Right ventricle myocardium inferior (tissue), 1 donor: ENCODE results near the gene DUSP16. TPM values are rescaled to one million over a fixed set of nuclear protein-coding genes. Genes with fewer than 3 reads are reported as not detected.

Experiments used
- ATAC-seq: fragments of 200-7000 bp; cut with Tn5 transposase; one replicate; pipeline ENCODE4 v1.9.1; 2020; ENCODE audit warnings: mild to moderate bottlenecking, moderate library complexity
- DNase-seq: peaks from one replicate; pipeline ENCODE4 v3.0.0; 2021; ENCODE audit errors: missing footprints
- intact Hi-C: fragments of 100-400 bp; cut with DNase I; formaldehyde crosslinking; loops from one replicate; pipeline ENCODE4 v1.11.0; 2022
- total RNA-seq: library from RNA; stranded (reverse); fragmentation: NEBNext Ultra II Directional; extraction: Animal tissue kit (Norgen Biotek cat#: 25700); gene quantifications from one replicate; pipeline ENCODE4 v1.2.1, GENCODE V29; 2021
- donor health status: DM: no; HTN: yes; CAD: no; lungs with severe emphysema.

DUSP16 gene
- total RNA-seq, 1 donor from 2014 or later, result 11.6 TPM

DNA sequence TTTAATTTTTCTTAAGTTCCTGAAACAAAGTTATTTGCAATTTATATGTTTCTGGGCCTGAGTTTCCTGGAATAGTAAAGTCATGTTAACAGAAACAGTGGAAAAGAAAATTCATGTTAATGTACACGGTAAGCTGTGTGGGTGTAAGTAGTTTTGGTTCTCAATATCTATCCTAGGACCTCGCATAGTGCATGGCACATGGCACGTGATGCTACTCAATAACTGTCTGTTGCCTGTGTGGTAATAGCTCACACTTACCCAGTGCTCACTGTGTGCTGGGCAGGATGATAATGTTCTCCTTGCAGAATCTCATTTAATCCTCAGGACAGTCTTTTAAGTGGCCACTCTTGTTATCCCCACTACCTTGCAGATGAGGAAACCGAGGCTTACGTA is 100.7 kb downstream of the DUSP16 start:
- ATAC-seq (no peak), DNase-seq (no peak)
- intact Hi-C loops, result no loop called here

GRCh38 chr12:12460935-12461922 is 101.4 kb downstream of the DUSP16 start:
- DNase-seq, result no peak
- no peak for ATAC-seq
- intact Hi-C loops, result no loop called here

DNA sequence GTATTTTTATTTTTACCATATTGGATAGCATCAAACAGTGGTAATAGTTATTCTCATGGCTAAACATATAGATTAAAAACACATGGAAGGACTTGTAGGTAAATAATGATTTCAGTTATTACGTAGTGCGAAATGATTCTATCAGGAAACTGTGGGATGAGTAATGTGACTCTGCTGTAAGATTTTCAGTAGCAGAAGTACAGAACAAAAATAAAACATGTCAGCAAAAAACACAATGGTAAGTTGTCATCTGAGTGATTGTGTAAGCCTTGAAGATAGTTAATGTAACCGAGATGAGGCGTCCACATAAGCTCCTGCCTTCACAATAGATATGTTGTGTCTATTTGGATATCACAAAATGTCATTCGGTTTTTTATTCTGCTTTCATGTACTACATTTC is 106.0 kb downstream of the DUSP16 start:
- DNase-seq, result no peak
- ATAC-seq, result no peak
- intact Hi-C loops, result no loop called here

- ATAC-seq (no peak), DNase-seq (no peak)
- intact Hi-C loops, result no loop called here
Observed at GRCh38 chr12:12454315-12454714, 108.3 kb downstream of the DUSP16 start.

- ATAC-seq, result no peak
- intact Hi-C loops, result no loop called here
- no peak for DNase-seq
Observed at GRCh38 chr12:12453635-12454034, 109.0 kb downstream of the DUSP16 start.

DNA sequence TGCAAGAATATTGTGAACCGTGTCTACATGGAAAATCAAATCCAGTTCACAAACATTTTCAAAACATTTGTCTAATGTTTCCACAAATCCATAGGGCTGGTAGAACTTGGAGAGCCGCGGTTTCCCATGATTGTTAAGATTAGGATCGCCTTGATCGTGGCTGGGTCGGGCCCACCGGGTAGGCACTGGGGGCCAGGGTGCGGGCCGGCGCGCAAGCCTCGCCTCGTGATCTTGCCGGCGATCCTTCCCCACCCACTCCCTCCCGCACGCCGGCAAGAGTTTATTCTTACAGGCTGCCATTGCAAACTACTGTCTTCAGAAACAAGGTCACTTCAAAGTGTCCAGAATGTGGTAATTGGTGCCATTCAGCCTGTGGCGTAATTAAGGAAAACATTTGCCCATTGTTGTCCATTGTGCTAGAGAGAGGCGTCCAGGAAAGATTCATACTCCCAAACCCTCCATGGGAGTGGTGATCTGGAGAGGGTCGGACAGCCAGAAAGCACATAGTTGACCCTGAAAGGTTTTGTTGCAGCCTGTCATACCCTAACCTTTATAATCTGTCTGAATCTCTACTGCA is 110.2 kb downstream of the DUSP16 start:
- DNase-seq (no peak), ATAC-seq (no peak)
- intact Hi-C loops, result no loop called here

DNA sequence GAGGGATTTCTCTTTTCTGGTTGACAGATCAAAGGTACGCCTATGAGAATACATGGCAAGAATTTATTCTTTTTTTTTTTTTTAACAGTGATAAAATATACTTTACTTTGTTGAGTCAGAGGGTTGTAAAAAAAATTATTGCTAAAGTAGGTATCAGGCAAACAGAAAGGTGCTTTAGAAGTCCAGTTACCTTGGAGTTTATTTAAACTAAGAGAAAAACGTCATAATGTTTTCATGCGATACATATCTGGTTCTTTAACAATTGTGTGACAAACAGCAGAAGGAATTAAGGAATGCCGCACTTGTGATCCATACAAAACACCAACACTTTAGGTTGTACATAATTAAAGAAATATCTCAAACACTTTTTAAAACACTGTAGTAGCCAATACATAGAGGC is 111.6 kb downstream of the DUSP16 start:
- ATAC-seq (no peak), DNase-seq (no peak)
- intact Hi-C loops, result no loop called here

DNA sequence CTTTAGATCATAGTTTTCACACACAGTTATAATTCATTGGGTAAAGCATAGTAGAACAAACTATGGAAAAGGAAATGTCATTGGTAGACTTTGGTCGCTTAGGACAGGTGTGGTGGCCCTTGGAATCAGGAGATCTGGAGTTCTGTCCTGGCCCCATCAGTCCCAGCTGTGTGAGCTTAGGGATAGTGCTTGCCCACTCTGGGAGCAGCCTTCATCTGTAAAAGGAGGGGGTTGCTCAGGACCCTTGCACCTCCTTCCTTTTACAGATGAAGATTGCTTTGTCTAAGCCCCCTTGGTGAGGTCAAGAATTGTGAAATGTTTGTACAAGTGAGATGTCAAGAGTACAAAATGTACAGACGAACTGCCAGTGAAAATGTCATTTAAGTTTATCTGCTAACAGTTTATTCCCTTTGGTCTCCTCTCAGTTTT is 112.6 kb downstream of the DUSP16 start:
- no peak for DNase-seq
- intact Hi-C loops, result no loop called here
- no peak for ATAC-seq

- no peak for ATAC-seq
- no peak for DNase-seq
- intact Hi-C loops, result no loop called here
Observed at GRCh38 chr12:12449533-12450025, 113.1 kb downstream of the DUSP16 start.

DNA sequence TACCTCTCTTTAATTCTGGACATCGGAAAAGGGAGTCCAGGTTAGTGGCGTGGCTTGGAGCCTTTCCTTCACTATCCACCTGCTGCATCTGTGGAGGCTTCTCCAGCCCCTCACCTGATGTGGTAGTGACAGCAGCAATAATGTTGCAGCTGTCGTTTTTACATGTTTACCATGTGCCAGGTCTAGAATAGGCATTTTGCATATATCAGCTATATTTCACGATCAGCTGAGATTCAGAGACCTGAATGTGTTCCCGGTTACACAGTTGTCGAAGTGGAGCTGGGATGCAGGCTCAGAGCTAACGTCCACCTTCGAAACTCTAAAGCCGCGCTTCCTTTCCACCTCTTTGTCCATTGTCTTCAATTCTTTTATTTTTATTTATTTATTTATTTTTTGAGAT is 114.8 kb downstream of the DUSP16 start:
- DNase-seq, result no peak
- intact Hi-C loops, result no loop called here
- ATAC-seq, result no peak

DNA sequence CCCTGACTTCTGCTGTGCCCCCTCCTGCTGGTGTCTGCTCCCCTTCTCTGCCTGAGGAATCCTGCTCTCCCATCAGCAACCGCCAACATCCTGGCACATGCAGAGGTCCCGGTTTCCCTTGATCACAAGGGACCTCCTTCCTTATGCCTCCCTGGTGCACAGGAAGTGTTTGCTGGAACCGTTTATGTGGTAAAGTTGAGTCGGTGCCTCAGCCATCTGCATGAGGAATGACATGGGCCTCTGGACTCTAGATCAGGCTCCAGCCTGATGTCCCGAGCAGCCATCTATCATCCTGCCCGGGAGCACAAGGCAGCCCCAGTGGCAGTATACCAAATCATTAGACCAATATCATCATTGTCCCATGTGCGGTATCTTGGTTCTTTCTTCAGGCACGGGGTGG is 115.4 kb downstream of the DUSP16 start:
- ATAC-seq (no peak), DNase-seq (no peak)
- intact Hi-C loops, result no loop called here

DNA sequence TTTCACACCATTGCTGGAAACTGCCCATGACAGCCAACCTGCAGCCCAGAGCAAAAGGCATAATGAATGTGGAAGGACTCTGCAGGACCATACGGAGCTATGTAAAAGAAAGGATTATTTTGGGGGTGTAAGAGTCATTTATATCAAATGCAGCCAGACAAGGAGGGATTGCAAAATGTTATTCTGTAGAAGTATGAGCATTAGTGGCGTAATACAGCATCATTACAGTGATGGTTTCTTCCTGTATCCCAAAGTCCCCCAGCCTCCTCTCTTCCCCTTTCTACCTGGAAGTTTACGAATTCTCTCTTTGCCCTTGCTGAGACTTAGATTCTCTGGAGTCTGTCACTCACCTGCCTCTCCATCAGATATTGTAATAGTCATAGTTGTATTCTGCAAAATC is 115.9 kb downstream of the DUSP16 start:
- intact Hi-C loops, result no loop called here
- DNase-seq, result no peak
- no peak for ATAC-seq

DNA sequence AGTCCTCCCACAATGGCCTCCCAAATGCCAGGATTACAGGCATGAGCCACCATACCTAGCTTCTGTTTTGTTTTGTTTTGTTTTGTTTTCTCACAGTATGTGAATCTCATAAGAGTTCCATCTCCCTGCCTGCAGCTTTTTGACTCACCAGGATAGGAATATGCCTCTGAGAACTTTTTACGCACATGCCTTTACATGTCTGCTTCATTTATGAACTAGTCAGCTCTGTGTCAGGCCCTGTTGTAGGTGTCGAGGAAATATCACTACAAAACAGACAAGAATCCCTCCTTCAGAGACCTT is 116.8 kb downstream of the DUSP16 start:
- ATAC-seq (no peak), DNase-seq (no peak)
- intact Hi-C loops, result no loop called here

DNA sequence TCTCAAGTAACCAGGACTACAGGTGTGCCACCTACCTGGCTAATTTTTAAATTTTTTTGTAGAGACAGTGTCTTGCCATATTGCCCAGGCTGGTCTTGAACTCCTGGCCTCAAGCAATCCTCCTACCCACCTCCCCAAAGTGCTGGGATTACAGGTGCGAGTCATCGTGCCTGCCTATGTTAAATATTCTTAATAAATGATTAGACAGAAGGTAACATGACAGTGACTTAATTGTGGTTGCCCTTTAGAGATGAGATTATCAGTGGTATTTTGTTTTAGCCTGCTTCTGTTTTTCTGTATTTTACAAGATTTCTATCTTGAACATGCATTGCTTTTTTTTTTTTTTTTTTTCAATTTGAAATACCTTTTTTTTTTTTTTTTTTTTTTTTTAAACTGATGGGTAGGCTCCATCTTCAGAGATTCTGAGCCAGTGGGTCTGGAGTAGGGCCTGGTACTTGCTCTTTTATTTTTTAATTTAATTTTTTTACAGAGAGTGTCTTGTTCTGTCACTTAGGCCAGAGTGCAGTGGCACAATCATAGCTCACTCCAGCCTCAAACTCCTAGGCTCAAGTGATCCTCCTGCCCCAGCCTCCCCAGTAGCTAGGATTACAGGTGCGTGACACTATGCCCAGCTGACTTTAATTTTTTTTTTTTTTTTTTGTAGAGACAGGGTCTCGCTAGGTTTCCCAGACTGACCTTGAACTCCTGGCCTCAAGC is 117.3 kb downstream of the DUSP16 start:
- no peak for ATAC-seq
- intact Hi-C loops, result no loop called here

GRCh38 chr12:12443431-12443878 is 119.2 kb downstream of the DUSP16 start:
- intact Hi-C loops, result loop anchor here (5.0 kb wide), 1 partner anchor 119 kb away; the partner anchor contains the start of gene DUSP16
- ATAC-seq (peak; percentile 78), DNase-seq (peak; percentile 70)

More for the DNA sequence above, 117.3 kb downstream of the DUSP16 start:
- DNase-seq, result no peak

GRCh38 chr12:12442548-12443071 is 120.1 kb downstream of the DUSP16 start:
- intact Hi-C loops, result loop anchor here (5.0 kb wide), 1 partner anchor 120 kb away; the partner anchor contains the start of gene DUSP16
- peak; percentile 72 for ATAC-seq
- no peak for DNase-seq

DNA sequence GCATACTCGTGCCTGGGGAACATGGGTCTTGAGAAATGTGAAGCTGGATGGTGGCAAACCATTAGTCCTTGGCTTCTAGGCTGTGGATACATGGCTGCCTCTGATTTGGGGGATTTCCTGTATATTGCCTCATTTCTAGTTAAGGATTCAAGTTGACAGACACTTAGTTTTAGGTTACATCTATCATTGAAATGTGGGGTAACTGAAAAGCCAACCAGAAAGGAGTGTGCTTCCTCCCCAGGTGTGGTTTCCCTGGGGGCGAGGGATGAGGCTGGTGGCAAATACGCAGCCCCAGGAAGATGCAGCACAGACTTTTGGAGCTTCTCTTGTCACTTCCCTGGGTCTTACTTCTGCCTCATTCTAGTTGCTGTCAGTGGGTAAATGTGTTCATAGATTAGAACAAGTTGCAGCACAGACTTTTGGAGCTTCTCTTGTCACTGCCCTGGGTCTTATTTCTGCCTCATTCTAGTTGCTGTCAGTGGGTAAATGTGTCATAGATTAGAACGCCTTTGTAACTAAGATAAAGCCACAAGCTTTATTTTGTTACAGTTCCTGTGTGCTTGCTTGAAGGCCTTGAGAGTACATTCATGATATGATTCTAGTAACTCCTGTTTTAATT is 120.7 kb downstream of the DUSP16 start:
- ATAC-seq (peak; percentile 38), DNase-seq (no peak)
- intact Hi-C loops, result loop anchor here (5.0 kb wide), 1 partner anchor 120 kb away; the partner anchor contains the start of gene DUSP16

GRCh38 chr12:12441429-12441807 is 121.2 kb downstream of the DUSP16 start:
- no peak for ATAC-seq
- intact Hi-C loops, result loop anchor here (5.0 kb wide), 1 partner anchor 121 kb away; the partner anchor contains the start of gene DUSP16
- no peak for DNase-seq
